BLaER1 (cell line): ENCODE measurements around the gene CD247.

Source experiments
- H3K27ac ChIP-seq: shearing (Covaris generic); formaldehyde crosslinking; 2 replicates; pipeline ENCODE4 v1.8.1; 2022
- H3K27me3 ChIP-seq: shearing (Covaris generic); formaldehyde crosslinking; 2 replicates; pipeline ENCODE4 v1.8.1; 2022
- H3K36me3 ChIP-seq: shearing (Covaris generic); formaldehyde crosslinking; 2 replicates; pipeline ENCODE4 v1.8.1; 2022
- H3K4me1 ChIP-seq: shearing (Covaris generic); formaldehyde crosslinking; 2 replicates; pipeline ENCODE4 v1.8.1; 2022
- H3K4me2 ChIP-seq: shearing (Covaris generic); formaldehyde crosslinking; 2 replicates; pipeline ENCODE4 v1.8.1; 2022
- H3K4me3 ChIP-seq: shearing (Covaris generic); formaldehyde crosslinking; 2 replicates; pipeline ENCODE4 v1.8.1; 2022
- H3K9ac ChIP-seq: shearing (Covaris generic); formaldehyde crosslinking; 2 replicates; pipeline ENCODE4 v1.8.1; 2022
- H3K9me3 ChIP-seq: shearing (Covaris generic); formaldehyde crosslinking; 2 replicates; pipeline ENCODE4 v1.8.1; 2022
- H4K20me1 ChIP-seq: shearing (Covaris generic); formaldehyde crosslinking; 2 replicates; pipeline ENCODE4 v1.8.1; 2022
- Cebpa-rat ChIP-seq: shearing (Covaris generic); IDR thresholded peaks from 2 replicates; pipeline ENCODE4 v1.8.1; 2022

The CD247 gene

GRCh38 chr1:167454304-167454893 lies 63.9 kb downstream of the CD247 start:
- no peaks in the 10 kb centered on the region for H4K20me1 ChIP-seq
- peak overlapping the region; percentile 76 for H3K9ac ChIP-seq
- H3K4me3 ChIP-seq, result peak overlapping the region; percentile 73
- TF ChIP-seq Cebpa-rat, result no peak
- no peaks in the 10 kb centered on the region for H3K9me3 ChIP-seq
- H3K4me1 ChIP-seq, result peaks cover 13% of the 10 kb centered on the region
- no peaks in the 10 kb centered on the region for H3K36me3 ChIP-seq
- H3K4me2 ChIP-seq, result peak overlapping the region; percentile 98
- H3K27ac ChIP-seq, result peak overlapping the region; percentile 66
- peaks cover 3% of the 10 kb centered on the region; the same call in 1 of the 2 replicates for H3K27me3 ChIP-seq

- Histone ChIP-seq H3K27me3 (peaks cover 3% of the 10 kb centered on the region; the same call in 1 of the 2 replicates), H3K9ac (no peak overlapping the region), H3K4me3 (no peak overlapping the region), H3K4me2 (no peak overlapping the region), H3K4me1 (peaks cover 18% of the 10 kb centered on the region), H3K36me3 (no peaks in the 10 kb centered on the region), H3K27ac (no peak overlapping the region), H4K20me1 (no peaks in the 10 kb centered on the region), H3K9me3 (no peaks in the 10 kb centered on the region)
- TF ChIP-seq Cebpa-rat, result no peak
Measured at GRCh38 chr1:167453123-167453522, 65.2 kb downstream of the CD247 start.

GRCh38 chr1:167452483-167452882 lies 65.8 kb downstream of the CD247 start:
- peaks cover 3% of the 10 kb centered on the region; the same call in 1 of the 2 replicates for H3K27me3 ChIP-seq
- no peak overlapping the region for H3K9ac ChIP-seq
- peaks cover 24% of the 10 kb centered on the region for H3K4me1 ChIP-seq
- H3K36me3 ChIP-seq, result no peaks in the 10 kb centered on the region
- H4K20me1 ChIP-seq, result no peaks in the 10 kb centered on the region
- no peak for TF ChIP-seq Cebpa-rat
- no peak overlapping the region for H3K27ac ChIP-seq
- no peak overlapping the region for H3K4me3 ChIP-seq
- H3K4me2 ChIP-seq, result no peak overlapping the region
- H3K9me3 ChIP-seq, result no peaks in the 10 kb centered on the region

GRCh38 chr1:167450843-167451242 lies 67.5 kb downstream of the CD247 start:
- TF ChIP-seq Cebpa-rat, result no peak
- Histone ChIP-seq H3K9ac (no peak overlapping the region), H3K4me3 (no peak overlapping the region), H4K20me1 (no peaks in the 10 kb centered on the region), H3K4me1 (peaks cover 24% of the 10 kb centered on the region), H3K27me3 (peaks cover 3% of the 10 kb centered on the region; the same call in 1 of the 2 replicates), H3K36me3 (no peaks in the 10 kb centered on the region), H3K9me3 (no peaks in the 10 kb centered on the region), H3K4me2 (no peak overlapping the region), H3K27ac (no peak overlapping the region)

- Histone ChIP-seq H3K9ac (no peak overlapping the region), H3K27me3 (no peaks in the 10 kb centered on the region), H3K4me1 (peaks cover 17% of the 10 kb centered on the region), H3K36me3 (no peaks in the 10 kb centered on the region), H3K4me3 (no peak overlapping the region), H4K20me1 (no peaks in the 10 kb centered on the region), H3K9me3 (no peaks in the 10 kb centered on the region), H3K27ac (no peak overlapping the region), H3K4me2 (peak overlapping the region; percentile 42)
- no peak for TF ChIP-seq Cebpa-rat
Measured at GRCh38 chr1:167447521-167448136, 70.7 kb downstream of the CD247 start.

GRCh38 chr1:167446966-167447365 lies 71.4 kb downstream of the CD247 start:
- H3K4me2 ChIP-seq, result no peak overlapping the region; the same call in 1 of the 2 replicates
- no peaks in the 10 kb centered on the region for H3K36me3 ChIP-seq
- peaks cover 17% of the 10 kb centered on the region for H3K4me1 ChIP-seq
- H3K9ac ChIP-seq, result no peak overlapping the region
- H3K27me3 ChIP-seq, result no peaks in the 10 kb centered on the region
- no peak for TF ChIP-seq Cebpa-rat
- no peaks in the 10 kb centered on the region for H3K9me3 ChIP-seq
- H3K27ac ChIP-seq, result no peak overlapping the region
- no peaks in the 10 kb centered on the region for H4K20me1 ChIP-seq
- H3K4me3 ChIP-seq, result no peak overlapping the region

- Histone ChIP-seq H3K4me3 (no peak overlapping the region), H3K9ac (no peak overlapping the region), H3K36me3 (no peaks in the 10 kb centered on the region), H3K4me1 (peaks cover 30% of the 10 kb centered on the region), H4K20me1 (no peaks in the 10 kb centered on the region), H3K27ac (no peak overlapping the region), H3K9me3 (no peaks in the 10 kb centered on the region), H3K4me2 (no peak overlapping the region), H3K27me3 (peaks cover 5% of the 10 kb centered on the region)
- TF ChIP-seq Cebpa-rat, result 0 out of 2 replicates have a peak, but pooled peaks have one; percentile 28
Measured at GRCh38 chr1:167443757-167444156, 74.6 kb downstream of the CD247 start.

- Histone ChIP-seq H3K4me1 (peaks cover 31% of the 10 kb centered on the region), H3K9me3 (no peaks in the 10 kb centered on the region), H3K27ac (0 out of 2 replicates have a peak overlapping the region, but pooled peaks have one; percentile 14), H3K9ac (no peak overlapping the region), H4K20me1 (no peaks in the 10 kb centered on the region), H3K4me3 (no peak overlapping the region), H3K4me2 (no peak overlapping the region), H3K27me3 (peaks cover 5% of the 10 kb centered on the region), H3K36me3 (no peaks in the 10 kb centered on the region)
- TF ChIP-seq Cebpa-rat, result no peak
Measured at GRCh38 chr1:167442854-167443565, 75.3 kb downstream of the CD247 start.

- no peaks in the 10 kb centered on the region for H4K20me1 ChIP-seq
- TF ChIP-seq Cebpa-rat, result no peak
- H3K36me3 ChIP-seq, result no peaks in the 10 kb centered on the region
- H3K4me3 ChIP-seq, result no peak overlapping the region
- no peaks in the 10 kb centered on the region for H3K9me3 ChIP-seq
- no peak overlapping the region for H3K9ac ChIP-seq
- 0 out of 2 replicates have a peak overlapping the region, but pooled peaks have one; percentile 14 for H3K27ac ChIP-seq
- H3K27me3 ChIP-seq, result peaks cover 5% of the 10 kb centered on the region
- no peak overlapping the region for H3K4me2 ChIP-seq
- H3K4me1 ChIP-seq, result peaks cover 31% of the 10 kb centered on the region
Measured at GRCh38 chr1:167442142-167442848, 76.0 kb downstream of the CD247 start.
